Sciatic nerve (tissue), 2 donors: Measurements from ENCODE around the gene PLCD4. TPM values are rescaled to one million over a fixed set of nuclear protein-coding genes. Genes with fewer than 3 reads are reported as not detected.

Experiments
- ATAC-seq: fragments of 200-7000 bp; cut with Tn5 transposase; one replicate; pipeline ENCODE4 v1.9.1; 2020; ENCODE audit warnings: mild to moderate bottlenecking, moderate library complexity
- DNase-seq: peaks from one replicate; pipeline ENCODE4 v3.0.0-alpha.2; 2020; ENCODE audit warnings: low spot score
- intact Hi-C: fragments of 100-400 bp; cut with DNase I; formaldehyde crosslinking; loops from one replicate; pipeline ENCODE4 v1.14.2; 2022
- total RNA-seq: library from RNA; stranded (reverse); fragmentation: NEBNext Ultra II Directional; extraction: Animal tissue kit (Norgen Biotek cat#: 25700); gene quantifications from one replicate; pipeline ENCODE4 v1.2.1, GENCODE V29; 2021
- donor health status: DM: no; HTN: no; CAD: no.
- donor health status: DM: no; HTN: no; CAD: no.

The PLCD4 gene
- total RNA-seq, 1 donor from 2014 or later, result 9.1 TPM

DNA sequence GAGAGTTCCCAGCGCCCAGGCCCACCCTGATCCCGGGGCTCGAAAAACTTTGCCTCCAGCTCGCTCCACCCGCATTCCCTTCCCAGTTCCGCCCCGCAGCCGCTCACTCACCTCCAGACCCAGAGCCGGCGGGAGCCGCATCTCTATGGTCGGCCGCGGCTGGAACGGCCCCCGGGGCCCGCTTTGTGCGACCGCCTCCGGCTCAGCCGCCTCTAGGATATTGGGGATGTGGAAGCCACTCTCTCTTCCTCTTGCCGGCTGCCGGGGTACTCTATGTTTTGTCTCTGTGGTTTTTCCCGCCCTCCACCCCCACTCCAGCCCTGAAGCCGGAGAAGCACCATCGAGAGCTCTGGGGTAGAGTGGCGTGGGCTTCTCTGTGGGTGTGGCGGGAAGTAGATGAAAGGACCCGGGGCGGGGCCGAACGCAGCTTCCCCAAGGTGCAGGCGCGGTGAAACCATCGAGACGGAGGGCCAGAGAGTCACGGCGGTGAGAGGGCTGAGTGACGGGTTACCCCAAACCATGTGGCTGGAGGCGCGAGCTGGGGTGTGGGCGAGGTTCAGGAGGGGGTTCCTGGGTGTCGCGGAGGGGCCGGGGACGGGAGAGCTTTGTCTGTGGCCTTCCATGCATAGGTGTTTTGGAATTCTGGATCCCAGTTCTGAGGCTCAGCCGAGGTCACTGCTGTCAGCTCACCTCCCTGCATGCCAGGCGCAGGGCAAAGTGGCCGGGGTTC lies 51.7 kb downstream of the PLCD4 start, which contains the start of the genes BCS1L and ZNF142:
Gene BCS1L, plus strand, starts transcription at position 426 of the 730 bp plus-strand sequence. CDS start 1,305 bp downstream, outside the sequence.
Gene ZNF142, minus strand, starts transcription at position 366 of the 730 bp plus-strand sequence. CDS start 3,194 bp downstream, outside the sequence.
- peak; percentile 92 for DNase-seq
- intact Hi-C loops, result no loop called here
- peak; percentile 97 for ATAC-seq

DNA sequence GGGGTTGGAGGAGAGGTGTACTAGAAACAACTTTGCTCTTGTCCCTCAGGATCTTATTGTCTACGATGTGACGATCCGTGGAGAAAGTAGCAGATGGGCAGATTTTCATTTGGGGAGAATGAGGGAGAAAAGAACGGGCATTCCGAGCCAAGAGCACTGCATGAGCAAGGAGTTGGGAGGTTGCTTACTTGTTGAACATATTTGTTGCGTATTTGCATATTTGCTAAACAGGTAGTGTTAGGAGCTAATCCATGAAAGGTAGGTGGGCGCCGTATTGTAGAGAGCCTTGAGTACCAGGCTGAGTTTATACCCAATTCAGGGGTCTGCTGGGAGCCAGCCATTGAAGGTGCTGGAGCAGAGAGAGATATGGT lies 52.3 kb downstream of the PLCD4 start:
- intact Hi-C loops, result no loop called here
- no peak for ATAC-seq
- DNase-seq, result no peak

DNA sequence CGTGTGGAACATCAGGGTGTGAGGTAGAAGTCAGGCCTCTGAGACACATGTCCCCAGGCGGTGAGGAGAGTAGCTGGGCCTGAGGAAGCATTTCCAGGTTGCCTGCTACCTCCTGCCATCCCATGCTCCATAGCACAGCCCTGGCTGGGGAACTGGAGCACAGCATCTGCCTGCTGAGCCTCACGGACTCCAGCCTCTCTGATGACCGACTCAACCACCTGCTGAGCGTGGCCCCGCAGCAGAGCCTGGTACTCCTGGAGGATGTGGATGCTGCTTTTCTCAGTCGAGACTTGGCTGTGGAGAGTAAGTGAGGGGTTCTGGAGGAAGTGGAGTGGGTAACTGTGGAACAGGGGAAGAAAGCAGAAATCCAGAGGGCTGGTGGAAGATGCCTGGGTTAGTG lies 54.7 kb downstream of the PLCD4 start:
- ATAC-seq (no peak), DNase-seq (no peak)
- intact Hi-C loops, result no loop called here

DNA sequence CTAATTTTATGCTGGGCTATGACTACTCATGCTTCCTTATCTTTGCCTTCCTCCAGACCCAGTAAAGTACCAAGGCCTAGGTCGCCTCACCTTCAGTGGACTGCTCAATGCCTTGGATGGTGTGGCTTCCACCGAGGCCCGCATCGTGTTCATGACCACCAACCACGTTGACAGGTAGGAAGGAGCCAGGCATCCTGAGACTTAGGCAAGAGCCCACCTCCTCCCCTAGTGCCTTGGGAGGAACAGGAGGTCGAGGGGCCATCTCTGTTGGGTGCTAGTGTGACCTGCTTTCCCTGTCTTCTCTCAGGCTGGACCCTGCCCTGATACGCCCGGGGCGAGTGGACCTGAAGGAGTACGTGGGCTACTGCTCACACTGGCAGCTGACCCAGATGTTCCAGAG lies 55.1 kb downstream of the PLCD4 start:
- no peak for DNase-seq
- intact Hi-C loops, result no loop called here
- no peak for ATAC-seq

DNA sequence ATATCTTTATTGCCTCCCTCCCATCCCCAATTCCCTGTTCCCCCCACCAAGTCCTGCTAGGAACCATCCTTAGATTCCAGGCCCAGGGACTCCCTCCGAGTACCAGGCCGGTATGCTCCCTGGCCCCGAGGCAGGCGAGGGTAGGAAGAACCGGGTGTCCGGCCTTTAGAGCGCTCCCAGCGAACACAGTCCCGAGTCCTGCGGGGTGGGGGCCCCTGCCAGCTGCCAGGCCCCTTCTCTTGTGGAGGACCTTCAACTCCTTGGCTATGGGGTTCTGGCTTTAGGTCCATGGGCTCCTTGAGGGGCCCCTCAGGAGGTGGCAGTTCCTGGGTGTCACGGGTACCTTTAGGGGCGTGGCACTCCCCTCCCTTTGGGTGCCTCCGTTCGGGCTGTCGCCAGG lies 56.2 kb downstream of the PLCD4 start:
- DNase-seq (no peak), ATAC-seq (no peak)
- intact Hi-C loops, result no loop called here

DNA sequence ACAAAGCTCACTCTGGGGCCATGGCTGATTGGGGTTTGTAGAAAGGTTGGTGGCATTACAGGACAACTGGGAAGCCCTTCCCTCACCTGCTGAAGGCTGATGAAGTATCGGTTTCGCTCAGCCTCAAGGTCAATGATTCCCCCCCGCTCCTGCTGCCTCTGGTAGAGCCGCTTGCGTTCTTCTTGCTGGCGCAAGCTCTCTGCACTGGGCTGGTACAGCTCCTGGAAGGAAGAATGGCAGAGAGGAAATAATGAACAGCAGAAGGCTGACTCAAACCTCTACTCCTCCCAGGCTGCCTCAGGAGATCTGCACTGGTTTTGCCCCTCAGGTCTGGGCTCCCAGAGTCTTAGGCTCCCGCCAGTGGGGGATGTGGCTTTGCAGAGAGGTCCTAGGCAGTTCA lies 57.0 kb downstream of the PLCD4 start:
- ATAC-seq (no peak), DNase-seq (no peak)
- intact Hi-C loops, result no loop called here

DNA sequence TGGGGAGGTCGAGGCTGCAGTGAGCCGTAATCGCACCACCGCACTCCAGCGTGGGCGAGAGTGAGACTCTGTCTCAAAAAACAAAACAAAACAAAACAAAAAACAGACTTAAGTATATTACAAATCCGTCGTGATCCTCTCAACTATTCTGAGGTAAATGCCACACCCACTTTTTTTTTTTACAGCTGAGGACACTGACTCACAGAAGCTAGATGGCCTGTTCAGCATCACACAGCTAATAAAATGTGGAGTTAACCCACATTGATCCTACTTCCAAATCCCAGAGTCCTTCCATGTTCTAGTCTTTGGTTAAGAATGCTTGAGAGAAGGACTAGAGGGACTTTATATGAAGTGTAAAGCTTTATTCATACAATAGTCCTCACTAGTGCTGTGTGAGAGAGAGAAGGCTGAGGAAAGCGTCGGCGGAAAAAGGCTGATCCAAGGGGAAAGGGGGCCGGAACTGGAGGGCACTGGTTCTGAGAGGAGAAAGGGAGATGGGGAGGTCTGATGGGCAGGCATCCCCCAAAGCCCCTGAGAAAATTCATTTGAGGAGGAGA lies 63.5 kb downstream of the PLCD4 start:
- no peak for ATAC-seq
- no peak for DNase-seq
- intact Hi-C loops, result no loop called here

DNA sequence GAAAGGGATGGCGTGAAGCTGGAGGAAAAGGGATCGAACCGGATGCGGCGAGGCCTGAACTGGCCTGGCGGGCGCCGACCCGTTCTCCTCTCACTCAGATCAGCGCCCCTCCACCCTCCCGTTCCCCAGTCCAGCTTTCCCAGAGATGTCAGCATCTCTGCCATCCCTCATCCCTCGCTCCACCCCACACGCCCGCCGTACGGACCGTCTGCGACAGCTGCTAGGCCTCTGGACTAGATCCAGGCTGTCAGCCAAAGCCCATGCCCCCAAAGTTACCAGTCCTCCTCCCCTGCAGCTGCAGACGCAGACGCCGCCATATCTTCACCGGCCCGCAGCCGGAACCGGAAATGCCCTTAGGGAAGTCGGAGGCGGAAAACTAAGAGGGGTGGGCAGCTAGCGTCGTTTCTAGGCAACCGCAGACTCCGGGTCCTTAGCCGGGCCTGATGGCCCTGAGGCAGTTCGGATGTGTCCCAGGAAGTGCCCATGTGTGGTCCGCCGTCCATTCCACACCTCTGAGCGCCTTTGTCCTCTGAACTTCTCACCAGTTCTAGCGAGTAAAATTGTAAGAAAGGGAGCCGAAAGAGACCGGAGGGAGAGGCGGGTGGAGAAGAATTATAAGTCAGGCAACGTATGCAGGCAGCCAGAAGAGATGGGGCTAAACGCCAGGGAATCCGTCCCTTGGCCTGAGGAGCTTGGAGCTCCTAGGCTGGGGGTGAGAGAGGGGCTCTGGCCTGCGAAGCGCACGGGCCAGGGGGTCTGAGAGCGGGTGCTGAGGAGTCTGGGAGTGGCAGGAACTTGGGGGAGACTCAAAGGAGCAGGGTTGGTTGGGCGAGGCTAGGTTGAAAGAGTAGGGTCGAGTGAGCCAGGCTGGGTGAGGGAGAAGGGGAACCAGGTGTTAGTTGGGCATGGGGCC lies 64.2 kb downstream of the PLCD4 start, which contains the start of the genes RNF25 and STK36:
Gene RNF25, minus strand, starts transcription at position 349 of the 913 bp plus-strand sequence. Its CDS starts 32 bp downstream, at position 317.
Gene STK36, plus strand, starts transcription at position 433 of the 913 bp plus-strand sequence. CDS start 744 bp downstream, outside the sequence.
- intact Hi-C loops, result no loop called here
- ATAC-seq (peak; percentile 98), DNase-seq (peak; percentile 89)

DNA sequence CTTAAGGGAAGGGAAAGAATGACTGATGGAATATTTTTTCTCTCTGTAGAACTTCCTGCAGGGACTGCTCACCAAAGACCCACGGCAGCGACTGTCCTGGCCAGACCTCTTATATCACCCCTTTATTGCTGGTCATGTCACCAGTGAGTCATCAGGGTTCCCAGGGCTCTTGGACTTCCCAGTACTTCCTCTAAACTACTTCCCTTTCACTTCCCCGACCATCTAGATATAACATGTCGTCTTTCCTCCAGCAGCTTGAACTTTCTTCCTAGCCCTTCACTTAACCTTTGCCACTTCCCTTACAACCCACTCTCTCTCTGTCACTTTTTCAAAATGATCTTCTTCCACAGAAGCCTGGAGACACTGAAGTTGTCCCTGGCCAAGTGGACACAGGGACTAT lies 71.4 kb downstream of the PLCD4 start:
- ATAC-seq (no peak), DNase-seq (no peak)
- intact Hi-C loops, result no loop called here

DNA sequence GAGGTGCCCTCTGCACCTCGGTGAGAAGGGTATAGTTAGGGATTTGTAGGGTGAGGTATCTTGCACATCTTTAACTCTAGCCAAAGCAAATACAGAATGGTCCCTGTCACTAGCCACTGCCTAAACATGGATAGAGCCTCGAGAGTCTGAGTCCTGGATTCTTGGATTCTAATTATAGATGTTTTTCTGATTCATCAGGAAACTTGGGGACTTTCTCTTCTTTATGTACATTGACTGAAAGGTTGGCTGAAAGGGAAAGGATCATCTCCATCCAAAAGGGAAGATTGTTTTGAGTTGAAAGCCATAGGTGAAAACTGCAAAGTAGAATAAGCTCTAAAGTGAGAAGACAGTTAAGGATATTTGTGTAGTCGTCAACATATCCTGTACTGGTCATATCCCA lies 72.4 kb downstream of the PLCD4 start:
- ATAC-seq (no peak), DNase-seq (no peak)
- intact Hi-C loops, result no loop called here

Other genes starting within 250 kb of the PLCD4 start
- 36.6 TPM for gene SLC11A1, start 225.6 kb upstream of the PLCD4 start, total RNA-seq
- gene CTDSP1, start 208.0 kb upstream of the PLCD4 start, total RNA-seq, result 148 TPM
- gene VIL1, start 188.8 kb upstream of the PLCD4 start, total RNA-seq, result not detected
- gene USP37, start 39.5 kb upstream of the PLCD4 start, total RNA-seq, result 27.3 TPM
- 30.4 TPM for gene CNOT9, start 39.1 kb upstream of the PLCD4 start, total RNA-seq
- gene ZNF142, start 51.7 kb downstream of the PLCD4 start, total RNA-seq, result 32.1 TPM
- 26.8 TPM for gene BCS1L, start 51.8 kb downstream of the PLCD4 start, total RNA-seq
- gene RNF25, start 64.1 kb downstream of the PLCD4 start, total RNA-seq, result 25.2 TPM
- gene STK36, start 64.2 kb downstream of the PLCD4 start, total RNA-seq, result 39.1 TPM
- 50.3 TPM for gene TTLL4, start 102.9 kb downstream of the PLCD4 start, total RNA-seq
- gene CYP27A1, start 174.2 kb downstream of the PLCD4 start, total RNA-seq, result 51.8 TPM
- gene PRKAG3, start 223.9 kb downstream of the PLCD4 start, total RNA-seq, result 0.49 TPM